NK-92 (cell line): Measurements from ENCODE around the gene PDE4D.

Source experiments
- DNase-seq: peaks from one replicate; lab custom pipeline; 2025; ENCODE audit not compliant: unreplicated experiment; lab: John Stamatoyannopoulos, UW

PDE4D gene

GRCh38 chr5:59661954-59662615, 231.4 kb downstream of the PDE4D start:
- DNase-seq = no peak

GRCh38 chr5:59661311-59661710, 232.2 kb downstream of the PDE4D start:
- no peak for DNase-seq

- no peak for DNase-seq
Measured at GRCh38 chr5:59660737-59661136, 232.8 kb downstream of the PDE4D start.

- DNase-seq = no peak
Measured at GRCh38 chr5:59656351-59657254, 236.9 kb downstream of the PDE4D start.

GRCh38 chr5:59655693-59656309, 237.7 kb downstream of the PDE4D start:
- no peak for DNase-seq

- no peak for DNase-seq
Measured at GRCh38 chr5:59654691-59655090, 238.8 kb downstream of the PDE4D start.

- DNase-seq = no peak
Measured at GRCh38 chr5:59652449-59652848, 241.1 kb downstream of the PDE4D start.

- no peak for DNase-seq
Measured at GRCh38 chr5:59648949-59649921, 244.3 kb downstream of the PDE4D start.

- no peak for DNase-seq
Measured at GRCh38 chr5:59648038-59648831, 245.3 kb downstream of the PDE4D start.

- no peak for DNase-seq
Measured at GRCh38 chr5:59645380-59645779, 248.1 kb downstream of the PDE4D start.

GRCh38 chr5:59640411-59640810, 253.1 kb downstream of the PDE4D start:
- DNase-seq = no peak

- no peak for DNase-seq
Measured at GRCh38 chr5:59637884-59638580, 255.5 kb downstream of the PDE4D start.

GRCh38 chr5:59629561-59629960, 264.0 kb downstream of the PDE4D start:
- no peak for DNase-seq

- no peak for DNase-seq
Measured at GRCh38 chr5:59628062-59628828, 265.3 kb downstream of the PDE4D start.

GRCh38 chr5:59624898-59625297, 268.6 kb downstream of the PDE4D start:
- DNase-seq = no peak

- DNase-seq = no peak
Measured at GRCh38 chr5:59622848-59623247, 270.7 kb downstream of the PDE4D start.

GRCh38 chr5:59621477-59621876, 272.0 kb downstream of the PDE4D start:
- DNase-seq = no peak

GRCh38 chr5:59620535-59621212, 272.9 kb downstream of the PDE4D start:
- DNase-seq = no peak
